Neuronal stem cell (in vitro differentiated cells): ENCODE data around the gene IQUB.
"Not testable (repeated sequence)": the region's sequence is repeated elsewhere in the genome, so short reads cannot be mapped to it uniquely, and the experiment has no call there.

ENCODE experiments used
- DNase-seq: peaks from one replicate; pipeline ENCODE4 v3.0.0-alpha.2; 2013; ENCODE audit warnings: low spot score
- H2AFZ ChIP-seq: one replicate; pipeline ENCODE4 v1.6.1; 2013; ENCODE audit warnings: mild to moderate bottlenecking, low read length, inconsistent platforms
- H2AK5ac ChIP-seq: 2 replicates; pipeline ENCODE4 v1.6.1; 2013; ENCODE audit warnings: low read depth, mild to moderate bottlenecking, inconsistent platforms, low read length, moderate library complexity, mixed read lengths
- H2BK120ac ChIP-seq: 2 replicates; pipeline ENCODE4 v1.6.1; 2013; ENCODE audit warnings: low read depth, mild to moderate bottlenecking, inconsistent platforms, low read length, moderate library complexity, mixed read lengths
- H2BK12ac ChIP-seq: one replicate; pipeline ENCODE4 v1.6.1; 2013; ENCODE audit warnings: low read length, inconsistent platforms
- H2BK15ac ChIP-seq: 2 replicates; pipeline ENCODE4 v1.6.1; 2013; ENCODE audit warnings: mild to moderate bottlenecking, low read length, inconsistent platforms, mixed read lengths
- H2BK5ac ChIP-seq: one replicate; pipeline ENCODE4 v1.6.1; 2013; ENCODE audit warnings: inconsistent platforms, mild to moderate bottlenecking, low read length, moderate library complexity
- H3K14ac ChIP-seq: one replicate; pipeline ENCODE4 v1.6.1; 2013; ENCODE audit warnings: low read length, inconsistent platforms
- H3K18ac ChIP-seq: 2 replicates; pipeline ENCODE4 v1.6.1; 2013; ENCODE audit warnings: low read length, inconsistent platforms
- H3K23ac ChIP-seq: 2 replicates; pipeline ENCODE4 v1.6.1; 2013; ENCODE audit warnings: low read depth, mild to moderate bottlenecking, mixed read lengths, low read length, inconsistent platforms; ENCODE audit not compliant: poor library complexity
- H3K27ac ChIP-seq: replicated peaks from 3 replicates; pipeline ENCODE4 v1.5.1; 2013; ENCODE audit warnings: low read length, inconsistent platforms
- H3K27me3 ChIP-seq, 3 experiments: 2 replicates each; pipeline ENCODE4 v1.6.1; 2013; ENCODE audit warnings: low read length in 3 of 3, mild to moderate bottlenecking in 2 of 3, inconsistent platforms in 1 of 3, low read depth in 1 of 3, mixed read lengths in 1 of 3, moderate library complexity in 1 of 3; ENCODE audit not compliant: control insufficient read depth in 3 of 3, insufficient read depth in 3 of 3
- H3K36me3 ChIP-seq, 2 donors: replicated peaks in 1 of 2; 2 replicates each; pipeline ENCODE4 v1.6.1; 2013; ENCODE audit warnings: low read length in 2 of 2; ENCODE audit not compliant: control insufficient read depth in 2 of 2, insufficient read depth in 2 of 2
- H3K4ac ChIP-seq: 2 replicates; pipeline ENCODE4 v1.6.1; 2013; ENCODE audit warnings: inconsistent platforms, mild to moderate bottlenecking, low read length, moderate library complexity
- H3K4me1 ChIP-seq, 2 donors: 1 replicate in 1 of 2; 2 replicates in 1 of 2; pipeline ENCODE4 v1.6.1; 2013; ENCODE audit warnings: low read length in 2 of 2, low read depth in 1 of 2; ENCODE audit not compliant: control insufficient read depth in 2 of 2, insufficient read depth in 1 of 2
- H3K4me2 ChIP-seq: one replicate; pipeline ENCODE4 v1.6.1; 2013; ENCODE audit warnings: mild to moderate bottlenecking, low read length, inconsistent platforms; ENCODE audit not compliant: insufficient read depth, poor library complexity, severe bottlenecking
- H3K4me3 ChIP-seq, 2 donors: 2 replicates each; pipeline ENCODE4 v1.5.1; 2013; ENCODE audit warnings: low read length in 2 of 2, mild to moderate bottlenecking in 2 of 2, inconsistent platforms in 1 of 2, moderate library complexity in 1 of 2
- H3K79me1 ChIP-seq: one replicate; pipeline ENCODE4 v1.6.1; 2013; ENCODE audit warnings: low read depth, mild to moderate bottlenecking, inconsistent platforms, low read length, moderate library complexity
- H3K9ac ChIP-seq: one replicate; pipeline ENCODE4 v1.6.1; 2013; ENCODE audit warnings: mild to moderate bottlenecking, low read depth, low read length, inconsistent platforms; ENCODE audit not compliant: poor library complexity
- H3K9me3 ChIP-seq, 2 donors: replicated peaks in 1 of 2; 2 replicates each; pipeline versions ENCODE3 to v1.6.1; 2013; ENCODE audit warnings: low read length in 2 of 2, mild to moderate bottlenecking in 2 of 2, inconsistent platforms in 1 of 2, low read depth in 1 of 2, mixed read lengths in 1 of 2, moderate library complexity in 1 of 2; ENCODE audit not compliant: control insufficient read depth in 2 of 2, insufficient read depth in 1 of 2
- H4K8ac ChIP-seq: one replicate; pipeline ENCODE4 v1.6.1; 2013; ENCODE audit warnings: low read depth, mild to moderate bottlenecking, inconsistent platforms, low read length, moderate library complexity
- H4K91ac ChIP-seq: one replicate; pipeline ENCODE4 v1.6.1; 2013; ENCODE audit warnings: low read length, low read depth, mild to moderate bottlenecking, inconsistent platforms; ENCODE audit not compliant: poor library complexity
- WGBS, 2 donors: extraction: QIAGEN DNeasy Blood & Tissue Kit; methylation state at CpG; one replicate each; pipeline ENCODE4 v1.1.7; 2013; ENCODE audit warnings: missing lambda C conversion rate in 2 of 2, mixed read lengths in 1 of 2; ENCODE audit not compliant: insufficient read length in 2 of 2, insufficient replicate concordance in 1 of 2; ENCODE audit errors: extremely low coverage in 2 of 2; 5-methylcytosine and 5-hydroxymethylcytosine counted together

Gene IQUB

GRCh38 chr7:123526533-123526932 lies 7.9 kb downstream of the IQUB start:
- DNase-seq, H3K4ac ChIP-seq, H2BK5ac ChIP-seq, H2AFZ ChIP-seq, H3K9ac ChIP-seq, H4K91ac ChIP-seq, H3K9me3 ChIP-seq, H2BK120ac ChIP-seq, H3K79me1 ChIP-seq, H3K4me3 ChIP-seq, H3K36me3 ChIP-seq, H2AK5ac ChIP-seq, H2BK12ac ChIP-seq, H3K18ac ChIP-seq, H3K27ac ChIP-seq, H3K4me1 ChIP-seq, H2BK15ac ChIP-seq, H3K23ac ChIP-seq, H4K8ac ChIP-seq, H3K14ac ChIP-seq, H3K27me3 ChIP-seq, H3K4me2 ChIP-seq: not testable (repeated sequence)
- WGBS, 2 donors: no CpG with 5 or more reads among the region's 7 CpGs

GRCh38 chr7:123522066-123522465 lies 12.3 kb downstream of the IQUB start:
- no peak overlapping the region for H4K8ac ChIP-seq
- no peak overlapping the region for H2AK5ac ChIP-seq
- DNase-seq: no peak
- WGBS, 2 donors: no CpG with 5 or more reads among the region's 2 CpGs
- no peaks in the 10 kb centered on the region for H3K9me3 ChIP-seq
- no peak overlapping the region for H2BK5ac ChIP-seq
- H3K4me1 ChIP-seq: no peaks in the 10 kb centered on the region
- no peak overlapping the region for H4K91ac ChIP-seq
- no peak overlapping the region for H3K4me3 ChIP-seq
- H2BK15ac ChIP-seq: no peak overlapping the region
- no peaks in the 10 kb centered on the region for H3K79me1 ChIP-seq
- no peaks in the 10 kb centered on the region for H3K36me3 ChIP-seq
- no peak overlapping the region for H3K4ac ChIP-seq
- no peaks in the 10 kb centered on the region for H3K27me3 ChIP-seq
- no peak overlapping the region for H2BK12ac ChIP-seq
- no peak overlapping the region for H3K9ac ChIP-seq
- H2BK120ac ChIP-seq: no peak overlapping the region
- H3K14ac ChIP-seq: no peak overlapping the region
- H2AFZ ChIP-seq: no peak overlapping the region
- H3K18ac ChIP-seq: no peak overlapping the region
- H3K4me2 ChIP-seq: no peak overlapping the region
- no peak overlapping the region for H3K27ac ChIP-seq
- H3K23ac ChIP-seq: no peak overlapping the region

GRCh38 chr7:123505221-123505620 lies 29.2 kb downstream of the IQUB start:
- H3K9me3 ChIP-seq: peaks cover 5 to 7% of the 10 kb centered on the region in 2 donors
- H3K23ac ChIP-seq: no peak overlapping the region
- H3K4ac ChIP-seq: no peak overlapping the region
- no peak overlapping the region for H3K27ac ChIP-seq
- H4K8ac ChIP-seq: no peak overlapping the region
- H4K91ac ChIP-seq: no peak overlapping the region
- peak overlapping the region; percentile 43 for H2AK5ac ChIP-seq
- no peaks in the 10 kb centered on the region for H3K79me1 ChIP-seq
- no peak overlapping the region for H2BK12ac ChIP-seq
- no peak overlapping the region for H3K18ac ChIP-seq
- H3K36me3 ChIP-seq: no peaks in the 10 kb centered on the region
- no peak overlapping the region for H2BK15ac ChIP-seq
- H3K4me1 ChIP-seq: peaks cover 0 to 4% of the 10 kb centered on the region in 2 donors
- no peak overlapping the region for H2BK5ac ChIP-seq
- no CpG with 5 or more reads among the region's 2 CpGs for WGBS, 2 donors
- no peak overlapping the region for H3K4me2 ChIP-seq
- H2AFZ ChIP-seq: no peak overlapping the region
- H3K9ac ChIP-seq: no peak overlapping the region
- H3K27me3 ChIP-seq: no peaks in the 10 kb centered on the region
- DNase-seq: no peak
- no peak overlapping the region for H2BK120ac ChIP-seq
- no peak overlapping the region for H3K14ac ChIP-seq
- H3K4me3 ChIP-seq: no peak overlapping the region

- peaks cover 5 to 7% of the 10 kb centered on the region in 2 donors for H3K9me3 ChIP-seq
- H3K4ac ChIP-seq: no peak overlapping the region
- H2BK15ac ChIP-seq: no peak overlapping the region
- H3K14ac ChIP-seq: no peak overlapping the region
- peak; percentile 48 for DNase-seq
- peaks cover 0 to 4% of the 10 kb centered on the region in 2 donors for H3K4me1 ChIP-seq
- no peak overlapping the region for H3K23ac ChIP-seq
- H2BK12ac ChIP-seq: no peak overlapping the region
- no peak overlapping the region for H2BK120ac ChIP-seq
- no peak overlapping the region for H3K4me2 ChIP-seq
- no peak overlapping the region for H4K91ac ChIP-seq
- H3K4me3 ChIP-seq: no peak overlapping the region
- no peaks in the 10 kb centered on the region for H3K36me3 ChIP-seq
- H3K27me3 ChIP-seq: no peaks in the 10 kb centered on the region
- H4K8ac ChIP-seq: no peak overlapping the region
- no peaks in the 10 kb centered on the region for H3K79me1 ChIP-seq
- no peak overlapping the region for H2BK5ac ChIP-seq
- WGBS, 2 donors: no CpG with 5 or more reads among the region's 5 CpGs
- H3K9ac ChIP-seq: no peak overlapping the region
- no peak overlapping the region for H2AFZ ChIP-seq
- peak overlapping the region; percentile 82 for H3K27ac ChIP-seq
- H2AK5ac ChIP-seq: no peak overlapping the region
- H3K18ac ChIP-seq: no peak overlapping the region
These were observed 32.2 kb downstream of the IQUB start for GRCh38 chr7:123502201-123502600.
